ENCODE measurements around the gene DIPK1B. TPM values are rescaled to one million over a fixed set of nuclear protein-coding genes. Genes with fewer than 3 reads are reported as not detected.

Gene DIPK1B
- total RNA-seq, 1 donor from 2014 or later, result 11.0 TPM

DNA sequence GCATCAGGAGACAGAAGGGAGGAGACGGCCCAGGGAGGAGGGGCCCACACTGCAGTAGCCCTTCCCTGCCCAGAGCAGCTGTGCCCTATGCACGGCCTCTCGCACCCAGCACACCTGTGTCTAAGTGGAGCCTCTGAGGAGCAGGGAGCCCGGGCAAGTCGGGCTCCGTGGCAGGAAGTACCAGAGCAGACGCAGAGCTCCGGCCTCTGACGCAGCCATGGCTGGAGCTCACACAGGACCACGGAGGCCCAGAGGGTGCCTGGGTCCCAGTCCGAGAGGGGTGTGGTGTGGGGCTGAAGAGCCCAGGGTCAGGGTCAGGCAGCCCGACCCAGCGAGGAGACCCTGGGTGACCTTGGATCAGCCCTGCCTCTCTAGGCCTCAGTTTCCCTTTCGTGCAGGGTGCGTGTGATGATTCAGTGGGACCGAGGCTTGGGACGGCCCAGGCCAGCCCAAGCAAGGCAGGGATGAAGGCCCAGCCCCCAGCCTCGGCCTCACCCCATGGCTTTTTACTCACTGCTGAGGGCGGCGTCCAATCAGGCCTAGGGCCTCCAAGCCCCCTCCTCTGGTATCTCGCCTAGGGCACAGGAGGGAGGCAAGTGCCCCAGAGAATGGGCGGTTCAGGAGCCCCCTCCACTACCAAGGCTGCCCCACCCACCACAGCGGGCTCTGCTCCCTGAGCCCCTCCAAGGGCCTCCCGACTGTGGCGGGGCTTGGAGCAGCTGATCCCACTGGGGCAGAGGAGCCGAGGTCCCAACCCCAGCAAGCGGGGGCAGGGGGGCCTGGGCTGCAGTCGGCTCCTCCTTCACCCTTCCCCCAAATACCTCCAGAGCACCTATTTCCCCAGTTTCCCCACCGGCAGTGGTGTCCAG is 20.8 kb upstream of the DIPK1B start:
- Histone ChIP-seq H3K4me3 (ENCODE audit: low read length in 3 of 3) (peak overlapping the region in 1 of 3 donors; percentile 6), H3K9ac (ENCODE audit: low read depth in 1 of 3, low read length in 3 of 3) (peak overlapping the region in 1 of 3 donors; percentile 82), H3K27ac (ENCODE audit: low read depth, low read length) (peak overlapping the region; percentile 94), H3K36me3 (ENCODE audit: control insufficient read depth in 3 of 3, insufficient read depth in 3 of 3, low read length in 3 of 3) (no peaks in the 10 kb centered on the region), H3K9me3 (ENCODE audit: control insufficient read depth in 3 of 3, low read length in 3 of 3) (no peaks in the 10 kb centered on the region), H3K27me3 (ENCODE audit: control insufficient read depth in 3 of 3, insufficient read depth in 3 of 3, low read length in 3 of 3) (peaks cover 0 to 11% (median 4%) of the 10 kb centered on the region in 3 donors), H3K4me1 (ENCODE audit: control insufficient read depth in 3 of 3, insufficient read depth in 3 of 3, low read length in 3 of 3) (peaks cover 23 to 47% (median 47%) of the 10 kb centered on the region in 3 donors)

DNA sequence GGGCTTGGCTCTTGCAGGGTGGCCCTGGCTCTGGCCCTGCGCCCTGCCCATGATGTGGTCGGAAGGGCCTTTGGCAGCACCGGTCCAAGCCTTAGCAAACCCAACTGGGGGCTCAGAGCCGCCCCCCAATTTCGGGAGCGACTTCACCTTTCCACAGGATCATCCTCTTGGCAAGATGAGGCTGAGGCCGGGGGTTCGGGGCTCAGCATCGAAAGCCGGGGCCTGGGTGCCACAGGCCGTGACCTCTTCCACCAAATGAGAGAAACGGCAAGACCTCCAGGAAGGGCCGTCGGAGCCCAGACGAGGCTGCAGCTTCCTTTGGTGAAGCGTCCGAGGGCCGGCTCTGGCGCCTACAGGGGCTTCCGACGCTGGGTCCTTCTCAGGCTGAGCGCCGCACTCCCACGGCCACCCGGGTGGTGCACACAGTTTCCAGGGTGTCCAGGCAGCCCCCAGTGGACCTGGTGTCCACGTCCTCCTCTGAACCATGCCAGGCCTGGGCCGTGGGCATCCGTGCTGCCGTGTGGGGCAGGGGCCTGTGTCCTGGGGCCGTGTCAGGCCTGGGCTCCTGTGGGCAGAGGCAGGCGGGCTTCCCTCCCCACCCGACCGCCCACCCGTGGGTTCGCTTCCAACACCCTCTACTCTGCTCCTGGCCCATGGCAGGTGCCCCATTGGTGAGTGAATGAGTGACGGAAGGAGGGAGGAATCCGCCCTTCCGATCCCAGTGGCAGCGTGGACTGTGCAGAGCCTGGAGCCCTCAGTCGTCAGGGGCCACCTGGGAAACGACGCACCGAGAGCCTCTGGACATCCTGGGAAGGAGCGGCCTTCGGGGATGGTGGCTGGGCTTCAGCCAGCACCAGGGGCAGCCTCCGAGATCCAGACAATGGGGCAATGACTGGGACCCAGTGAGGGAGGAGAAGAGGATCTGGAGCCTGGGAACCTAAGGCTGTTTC is 19.9 kb upstream of the DIPK1B start:
- Histone ChIP-seq H3K27me3 (ENCODE audit: control insufficient read depth in 3 of 3, insufficient read depth in 3 of 3, low read length in 3 of 3) (peaks cover 5 to 15% (median 9%) of the 10 kb centered on the region in 3 donors), H3K4me3 (ENCODE audit: low read length in 3 of 3) (no peak overlapping the region), H3K27ac (ENCODE audit: low read depth, low read length) (no peak overlapping the region)

DNA sequence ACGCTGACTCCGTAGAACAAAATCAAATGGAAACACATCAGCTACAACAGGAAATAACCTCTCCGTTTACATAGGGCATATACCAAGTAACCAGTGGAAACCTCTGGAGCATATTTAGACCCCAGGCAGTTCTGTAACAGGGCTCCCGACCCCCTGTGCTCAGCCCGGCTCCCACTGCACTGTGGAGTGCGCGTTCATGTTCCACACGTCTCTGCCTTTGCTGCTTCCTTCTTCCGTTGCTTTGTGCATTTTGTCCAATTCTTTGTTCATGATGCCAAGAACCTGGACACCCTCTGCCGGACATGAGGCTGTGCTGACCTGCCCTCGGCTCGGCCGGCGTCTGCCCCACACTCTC is 19.3 kb upstream of the DIPK1B start:
- no peaks in the 10 kb centered on the region for H3K36me3 ChIP-seq (ENCODE audit: control insufficient read depth in 3 of 3, insufficient read depth in 3 of 3, low read length in 3 of 3)
- peaks cover 6 to 20% (median 16%) of the 10 kb centered on the region in 3 donors for H3K27me3 ChIP-seq (ENCODE audit: control insufficient read depth in 3 of 3, insufficient read depth in 3 of 3, low read length in 3 of 3)
- no peak overlapping the region for H3K9ac ChIP-seq (ENCODE audit: low read depth in 1 of 3, low read length in 3 of 3)
- peaks cover 22 to 51% (median 42%) of the 10 kb centered on the region in 3 donors for H3K4me1 ChIP-seq (ENCODE audit: control insufficient read depth in 3 of 3, insufficient read depth in 3 of 3, low read length in 3 of 3)
- H3K27ac ChIP-seq (ENCODE audit: low read depth, low read length), result no peak overlapping the region
- H3K9me3 ChIP-seq (ENCODE audit: control insufficient read depth in 3 of 3, low read length in 3 of 3), result no peaks in the 10 kb centered on the region
- H3K4me3 ChIP-seq (ENCODE audit: low read length in 3 of 3), result no peak overlapping the region

More for the DNA sequence above, 19.9 kb upstream of the DIPK1B start:
- no peaks in the 10 kb centered on the region for H3K9me3 ChIP-seq (ENCODE audit: control insufficient read depth in 3 of 3, low read length in 3 of 3)
- no peaks in the 10 kb centered on the region for H3K36me3 ChIP-seq (ENCODE audit: control insufficient read depth in 3 of 3, insufficient read depth in 3 of 3, low read length in 3 of 3)
- peaks cover 23 to 51% (median 47%) of the 10 kb centered on the region in 3 donors for H3K4me1 ChIP-seq (ENCODE audit: control insufficient read depth in 3 of 3, insufficient read depth in 3 of 3, low read length in 3 of 3)
- H3K9ac ChIP-seq (ENCODE audit: low read depth in 1 of 3, low read length in 3 of 3), result no peak overlapping the region

DNA sequence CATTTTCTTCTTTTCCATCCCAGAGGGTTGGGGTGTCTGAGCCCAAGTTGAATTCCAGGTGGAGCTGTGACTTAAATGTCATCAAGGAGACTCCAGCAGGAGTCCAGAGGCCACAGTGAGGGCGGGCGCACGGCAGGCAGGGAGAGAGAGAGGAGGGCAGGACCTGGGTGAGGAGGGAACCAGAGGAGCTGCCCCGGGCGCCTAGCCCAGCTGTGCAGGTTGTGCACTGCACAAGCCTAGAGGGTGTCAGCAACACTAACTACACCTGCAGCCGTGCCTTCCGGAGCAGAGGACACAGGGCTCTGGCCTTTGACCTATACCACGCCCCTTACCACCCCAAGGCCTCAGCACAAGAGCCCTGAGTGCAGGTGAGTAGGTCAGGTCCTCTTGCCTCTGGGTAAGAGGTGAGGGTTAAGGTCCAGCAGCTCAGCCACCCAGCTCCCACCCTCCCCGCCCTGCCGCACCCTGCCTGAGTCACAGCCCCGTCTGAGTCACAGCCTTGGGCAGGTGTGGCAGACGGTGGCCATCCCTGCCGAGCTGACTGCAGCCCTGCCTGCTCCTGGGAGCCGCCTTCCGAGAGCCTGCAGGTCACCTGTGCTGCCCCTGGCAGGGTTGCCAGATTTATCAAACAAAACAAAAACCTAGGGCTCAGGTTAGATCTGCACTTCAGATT is 18.7 kb upstream of the DIPK1B start:
- Histone ChIP-seq H3K4me1 (ENCODE audit: control insufficient read depth in 3 of 3, insufficient read depth in 3 of 3, low read length in 3 of 3) (peaks cover 20 to 47% (median 38%) of the 10 kb centered on the region in 3 donors), H3K9me3 (ENCODE audit: control insufficient read depth in 3 of 3, low read length in 3 of 3) (no peaks in the 10 kb centered on the region), H3K27me3 (ENCODE audit: control insufficient read depth in 3 of 3, insufficient read depth in 3 of 3, low read length in 3 of 3) (peaks cover 6 to 20% (median 18%) of the 10 kb centered on the region in 3 donors), H3K36me3 (ENCODE audit: control insufficient read depth in 3 of 3, insufficient read depth in 3 of 3, low read length in 3 of 3) (no peaks in the 10 kb centered on the region), H3K27ac (ENCODE audit: low read depth, low read length) (no peak overlapping the region), H3K9ac (ENCODE audit: low read depth in 1 of 3, low read length in 3 of 3) (no peak overlapping the region), H3K4me3 (ENCODE audit: low read length in 3 of 3) (no peak overlapping the region)

DNA sequence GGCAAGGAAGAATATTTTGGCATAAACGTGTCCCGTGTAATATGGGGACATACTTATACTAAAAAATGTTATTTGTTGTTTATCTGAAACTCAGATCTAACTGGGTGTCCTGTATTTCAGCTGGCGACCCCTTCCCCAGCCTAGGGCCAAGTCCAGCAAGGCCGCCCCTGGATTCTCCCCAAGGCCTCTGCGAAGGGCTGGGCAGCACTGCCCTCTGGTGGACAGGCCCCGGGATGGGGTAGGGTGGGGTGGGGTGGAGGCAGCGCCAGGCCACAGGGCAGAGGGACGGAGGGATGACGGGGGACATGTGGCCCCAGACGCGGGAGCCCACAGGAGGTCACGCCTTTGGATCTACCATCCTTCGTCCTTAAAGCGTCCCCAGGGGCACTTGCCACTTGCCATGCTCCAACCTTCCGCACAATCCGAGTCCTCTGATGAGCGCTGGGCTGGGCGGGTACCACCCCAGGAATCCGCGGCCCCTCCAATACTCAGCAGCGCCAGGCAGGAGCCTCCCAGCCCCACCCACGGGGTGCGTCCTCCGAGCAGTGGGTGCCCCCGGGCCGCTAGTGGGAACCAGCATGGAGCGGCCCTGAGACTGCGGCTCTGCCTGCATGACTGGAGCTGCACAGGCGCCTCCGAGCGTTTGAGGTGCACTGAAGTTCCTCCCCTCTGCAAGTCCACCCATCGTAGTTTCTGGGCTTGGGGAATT is 18.1 kb upstream of the DIPK1B start:
- H3K27ac ChIP-seq (ENCODE audit: low read depth, low read length), result no peak overlapping the region
- peaks cover 20 to 47% (median 32%) of the 10 kb centered on the region in 3 donors for H3K4me1 ChIP-seq (ENCODE audit: control insufficient read depth in 3 of 3, insufficient read depth in 3 of 3, low read length in 3 of 3)
- H3K27me3 ChIP-seq (ENCODE audit: control insufficient read depth in 3 of 3, insufficient read depth in 3 of 3, low read length in 3 of 3), result peaks cover 6 to 20% (median 18%) of the 10 kb centered on the region in 3 donors
- no peak overlapping the region for H3K4me3 ChIP-seq (ENCODE audit: low read length in 3 of 3)
- H3K9me3 ChIP-seq (ENCODE audit: control insufficient read depth in 3 of 3, low read length in 3 of 3), result no peaks in the 10 kb centered on the region
- no peak overlapping the region for H3K9ac ChIP-seq (ENCODE audit: low read depth in 1 of 3, low read length in 3 of 3)
- H3K36me3 ChIP-seq (ENCODE audit: control insufficient read depth in 3 of 3, insufficient read depth in 3 of 3, low read length in 3 of 3), result no peaks in the 10 kb centered on the region

DNA sequence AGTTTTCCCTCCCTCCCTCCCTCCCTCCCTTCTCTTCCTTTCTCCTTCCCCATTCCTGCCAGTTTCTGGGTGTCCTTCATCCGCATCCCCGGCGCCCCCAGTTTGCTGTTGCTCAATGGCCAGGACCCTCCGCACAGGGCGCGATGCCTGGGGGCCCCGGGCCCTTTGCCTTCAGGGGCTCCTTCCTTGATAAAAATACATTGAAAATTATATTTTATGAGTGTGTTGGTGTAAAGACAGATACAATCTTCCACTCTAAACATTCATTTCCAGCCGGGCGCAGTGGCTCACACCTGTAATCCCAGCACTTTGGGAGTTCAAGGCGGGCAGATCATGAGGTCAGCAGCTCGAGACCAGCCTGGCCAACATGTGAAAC is 17.5 kb upstream of the DIPK1B start:
- Histone ChIP-seq H3K9me3 (ENCODE audit: control insufficient read depth in 3 of 3, low read length in 3 of 3) (no peaks in the 10 kb centered on the region), H3K4me3 (ENCODE audit: low read length in 3 of 3) (no peak overlapping the region), H3K36me3 (ENCODE audit: control insufficient read depth in 3 of 3, insufficient read depth in 3 of 3, low read length in 3 of 3) (no peaks in the 10 kb centered on the region), H3K27me3 (ENCODE audit: control insufficient read depth in 3 of 3, insufficient read depth in 3 of 3, low read length in 3 of 3) (peaks cover 6 to 20% (median 18%) of the 10 kb centered on the region in 3 donors), H3K4me1 (ENCODE audit: control insufficient read depth in 3 of 3, insufficient read depth in 3 of 3, low read length in 3 of 3) (peaks cover 19 to 46% (median 28%) of the 10 kb centered on the region in 3 donors), H3K27ac (ENCODE audit: low read depth, low read length) (no peak overlapping the region), H3K9ac (ENCODE audit: low read depth in 1 of 3, low read length in 3 of 3) (no peak overlapping the region)

DNA sequence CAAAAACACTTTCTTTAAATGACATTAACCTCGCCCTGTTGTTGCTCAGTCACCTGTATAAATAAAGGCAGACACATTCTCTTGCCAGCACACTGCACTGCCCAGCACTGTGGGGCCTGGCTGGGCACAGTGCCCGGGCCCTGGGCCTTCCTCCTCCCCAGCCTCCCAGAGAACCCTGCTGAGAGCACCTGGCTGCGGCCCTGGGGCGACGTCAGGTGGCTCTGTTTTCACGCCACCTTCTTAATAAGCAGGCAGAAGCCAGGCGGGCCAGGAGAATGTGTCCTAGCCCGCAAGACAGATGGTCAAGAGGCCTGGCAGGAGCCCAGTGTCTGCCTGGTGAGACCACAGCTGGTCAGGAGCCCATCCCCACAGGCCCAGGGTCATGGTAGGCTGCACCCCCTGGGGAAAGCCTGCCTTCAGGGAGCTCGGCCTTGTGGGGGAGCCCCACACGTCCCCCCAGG is 16.9 kb upstream of the DIPK1B start:
- H3K4me1 ChIP-seq (ENCODE audit: control insufficient read depth in 3 of 3, insufficient read depth in 3 of 3, low read length in 3 of 3), result peaks cover 13 to 40% (median 22%) of the 10 kb centered on the region in 3 donors
- H3K27ac ChIP-seq (ENCODE audit: low read depth, low read length), result no peak overlapping the region

DNA sequence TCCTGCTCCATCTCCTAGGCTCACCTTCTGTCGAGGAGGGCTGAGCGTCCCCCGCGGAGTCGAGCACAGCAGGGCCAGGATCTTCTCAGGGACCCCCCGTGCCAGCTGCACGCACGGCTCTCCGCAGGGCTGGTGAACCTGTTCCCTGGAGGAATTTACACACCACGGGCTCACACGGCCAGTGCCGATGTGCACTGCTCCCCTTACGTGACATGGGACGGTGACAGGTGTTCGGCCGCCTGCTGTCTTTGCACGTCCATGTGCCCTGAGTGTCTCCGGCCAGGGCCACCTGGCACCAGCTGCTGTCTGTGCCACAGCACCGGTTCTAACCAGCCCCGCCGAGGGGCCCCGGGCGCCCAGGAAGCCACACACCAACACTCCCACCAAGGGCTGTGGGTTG is 16.4 kb upstream of the DIPK1B start:
- Histone ChIP-seq H3K27me3 (ENCODE audit: control insufficient read depth in 3 of 3, insufficient read depth in 3 of 3, low read length in 3 of 3) (peaks cover 16 to 26% (median 26%) of the 10 kb centered on the region in 3 donors), H3K27ac (ENCODE audit: low read depth, low read length) (no peak overlapping the region), H3K9ac (ENCODE audit: low read depth in 1 of 3, low read length in 3 of 3) (no peak overlapping the region), H3K36me3 (ENCODE audit: control insufficient read depth in 3 of 3, insufficient read depth in 3 of 3, low read length in 3 of 3) (no peaks in the 10 kb centered on the region), H3K4me3 (ENCODE audit: low read length in 3 of 3) (no peak overlapping the region), H3K9me3 (ENCODE audit: control insufficient read depth in 3 of 3, low read length in 3 of 3) (no peaks in the 10 kb centered on the region), H3K4me1 (ENCODE audit: control insufficient read depth in 3 of 3, insufficient read depth in 3 of 3, low read length in 3 of 3) (peaks cover 9 to 35% (median 17%) of the 10 kb centered on the region in 3 donors)

More for the DNA sequence above, 16.9 kb upstream of the DIPK1B start:
- Histone ChIP-seq H3K4me3 (ENCODE audit: low read length in 3 of 3) (no peak overlapping the region), H3K27me3 (ENCODE audit: control insufficient read depth in 3 of 3, insufficient read depth in 3 of 3, low read length in 3 of 3) (peaks cover 11 to 24% (median 22%) of the 10 kb centered on the region in 3 donors), H3K36me3 (ENCODE audit: control insufficient read depth in 3 of 3, insufficient read depth in 3 of 3, low read length in 3 of 3) (no peaks in the 10 kb centered on the region), H3K9me3 (ENCODE audit: control insufficient read depth in 3 of 3, low read length in 3 of 3) (no peaks in the 10 kb centered on the region), H3K9ac (ENCODE audit: low read depth in 1 of 3, low read length in 3 of 3) (no peak overlapping the region)

DNA sequence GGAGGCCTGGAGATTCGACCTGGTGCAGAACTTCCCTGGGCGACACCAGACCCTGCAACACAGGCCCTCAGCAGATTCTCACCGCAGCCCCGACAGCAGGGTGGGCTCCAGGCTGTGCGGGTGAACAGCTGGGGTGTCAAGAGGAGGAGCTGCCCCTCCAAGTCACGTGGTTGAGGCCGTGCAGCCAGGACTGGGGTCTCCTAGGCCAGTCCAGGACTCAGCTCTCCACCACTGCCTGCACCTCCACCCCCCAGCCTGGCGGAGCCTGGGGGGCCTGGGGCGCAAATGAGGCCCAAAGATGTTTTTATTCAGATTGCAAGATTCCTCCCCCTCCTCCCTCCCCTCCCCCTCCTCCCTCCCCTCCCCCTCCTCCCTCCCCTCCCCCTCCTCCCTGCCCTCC is 15.9 kb upstream of the DIPK1B start:
- Histone ChIP-seq H3K4me3 (ENCODE audit: low read length in 3 of 3) (no peak overlapping the region), H3K9ac (ENCODE audit: low read depth in 1 of 3, low read length in 3 of 3) (no peak overlapping the region), H3K4me1 (ENCODE audit: control insufficient read depth in 3 of 3, insufficient read depth in 3 of 3, low read length in 3 of 3) (peaks cover 4 to 30% (median 15%) of the 10 kb centered on the region in 3 donors), H3K9me3 (ENCODE audit: control insufficient read depth in 3 of 3, low read length in 3 of 3) (no peaks in the 10 kb centered on the region), H3K27me3 (ENCODE audit: control insufficient read depth in 3 of 3, insufficient read depth in 3 of 3, low read length in 3 of 3) (peaks cover 20 to 32% (median 31%) of the 10 kb centered on the region in 3 donors), H3K36me3 (ENCODE audit: control insufficient read depth in 3 of 3, insufficient read depth in 3 of 3, low read length in 3 of 3) (no peaks in the 10 kb centered on the region), H3K27ac (ENCODE audit: low read depth, low read length) (no peak overlapping the region)
